Hepatocyte (in vitro differentiated cells): ENCODE results near the gene PITPNC1.

Experiments
- CTCF ChIP-seq: fragments of 200-600 bp; sonication (generic); IDR thresholded peaks from 2 replicates; pipeline ENCODE4 v1.5.1; 2016; ENCODE audit warnings: antibody characterized with exemption, mild to moderate bottlenecking; ENCODE audit not compliant: poor library complexity
- EZH2 ChIP-seq: fragments of 200-600 bp; sonication (generic); IDR thresholded peaks from 2 replicates; pipeline ENCODE4 v1.6.1; 2016; ENCODE audit warnings: antibody characterized with exemption, mild to moderate bottlenecking, borderline replicate concordance
- EZH2phosphoT487 ChIP-seq: fragments of 200-600 bp; sonication (generic); IDR thresholded peaks from one replicate; pipeline ENCODE4 v1.6.1; 2018; ENCODE audit warnings: antibody characterized with exemption, mild to moderate bottlenecking, low read depth, moderate library complexity; ENCODE audit not compliant: unreplicated experiment, severe bottlenecking

GRCh38 chr17:67573987-67574657 is 197.0 kb downstream of the PITPNC1 start:
- no peak for TF ChIP-seq CTCF
- TF ChIP-seq EZH2 = no peak
- TF ChIP-seq EZH2phosphoT487 = no peak
